ENCODE data around the gene HSF2BP. TPM values are rescaled to one million over a fixed set of nuclear protein-coding genes. Genes with fewer than 3 reads are reported as not detected.
"Not testable (repeated sequence)": the region's sequence is repeated elsewhere in the genome, so short reads cannot be mapped to it uniquely, and the experiment has no call there.

The HSF2BP gene
- total and polyA plus RNA-seq, 7 donors: 0.16 to 0.83 (median 0.46) TPM

DNA sequence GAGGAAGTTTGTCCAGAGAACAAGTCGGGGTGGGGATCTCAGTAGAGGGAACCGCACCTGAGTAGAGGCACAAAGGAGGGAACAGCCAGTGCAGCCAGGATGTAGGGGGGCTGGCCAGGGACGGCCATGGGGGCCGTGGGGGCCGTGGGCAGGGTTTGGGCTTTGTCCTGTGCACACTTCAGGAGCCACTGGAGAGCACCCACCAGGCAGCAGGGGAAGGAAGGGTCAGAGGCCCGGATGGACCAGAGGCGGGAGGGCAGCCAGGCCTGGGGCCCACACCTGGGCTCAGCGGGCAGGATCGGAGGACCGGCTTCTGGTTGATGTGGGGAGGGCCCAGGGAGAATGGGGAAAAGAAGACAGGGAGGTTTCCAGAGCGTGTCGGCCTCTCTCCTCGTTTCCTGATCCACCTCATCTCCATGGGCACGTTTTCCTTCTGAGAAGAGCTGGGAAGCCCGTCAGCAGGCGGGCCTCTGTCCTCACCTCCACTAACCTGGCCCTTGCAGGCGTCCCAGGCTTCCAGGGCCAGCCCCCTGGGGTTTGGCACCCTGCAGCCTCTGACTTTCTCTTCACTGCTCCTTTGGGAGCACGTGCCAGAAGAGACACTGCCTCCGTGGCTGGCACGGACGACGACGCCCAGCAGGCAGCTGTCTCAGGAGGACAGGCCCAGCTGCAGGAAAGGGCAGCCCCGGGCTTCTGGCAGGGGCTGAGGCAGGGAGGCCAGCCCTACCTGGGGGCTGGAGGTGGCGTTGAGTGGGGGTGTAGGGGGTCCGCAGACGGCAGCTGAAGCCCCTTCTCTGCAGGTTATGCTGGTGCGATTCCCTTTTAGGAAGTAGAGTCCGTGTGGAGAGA is 42.9 kb upstream of the HSF2BP start:
- H3K9me3 ChIP-seq: no peaks in the 10 kb centered on the region
- H3K27ac ChIP-seq: no peak overlapping the region
- no peaks in the 10 kb centered on the region for H3K36me3 ChIP-seq
- H3K27me3 ChIP-seq: peaks cover 0 to 8% (median 0%) of the 10 kb centered on the region in 3 donors
- TF ChIP-seq POLR2A (IDR thresholded peaks at IDR 0.05) (no peak), POLR2AphosphoS5 (IDR thresholded peaks at IDR 0.05) (no peak), EP300 (IDR thresholded peaks at IDR 0.05) (no peak)
- intact Hi-C loops (cut with DNase I): no loop called here
- no peak overlapping the region for H3K4me3 ChIP-seq
- WGBS, 2 donors: 74 to 80% methylated on average over 29 of the region's 29 CpGs
- H3K4me1 ChIP-seq: no peaks in the 10 kb centered on the region
- DNase-seq: no peak

DNA sequence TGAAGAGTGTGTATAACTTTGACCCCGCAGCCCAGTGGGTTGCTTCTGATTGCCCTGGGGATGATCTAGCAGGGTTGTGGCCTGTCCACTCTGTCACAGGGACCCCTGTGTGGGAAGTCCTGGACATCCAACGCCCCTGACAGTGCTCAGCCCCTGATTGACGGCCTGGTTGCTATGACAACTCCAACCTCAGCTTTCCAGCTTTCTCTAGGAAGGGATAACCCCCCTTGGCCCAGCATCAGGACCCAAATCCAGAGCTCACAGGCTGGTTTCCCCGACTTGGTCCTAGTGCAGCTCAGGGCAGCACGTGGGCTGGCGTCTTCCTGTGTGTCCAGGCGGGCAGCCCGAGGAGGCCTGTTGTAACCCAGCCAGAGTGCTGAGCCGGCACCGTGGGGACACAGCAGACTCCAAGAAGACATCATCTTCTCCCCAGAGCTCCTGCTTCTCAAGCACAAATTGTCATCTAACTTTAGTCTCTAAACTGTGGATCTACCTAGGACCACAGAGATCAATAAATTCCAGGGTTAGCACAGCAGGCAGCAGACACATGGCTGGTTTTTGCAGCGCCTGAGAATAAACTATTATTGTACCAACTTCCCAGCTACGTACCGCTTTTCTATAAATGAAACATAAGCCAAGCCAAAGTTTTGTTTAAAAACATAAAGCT is 40.8 kb upstream of the HSF2BP start:
- no peaks in the 10 kb centered on the region for H3K9me3 ChIP-seq
- H3K4me3 ChIP-seq: no peak overlapping the region
- no peaks in the 10 kb centered on the region for H3K4me1 ChIP-seq
- TF ChIP-seq POLR2A (IDR thresholded peaks at IDR 0.05) (no peak), EP300 (IDR thresholded peaks at IDR 0.05) (no peak), POLR2AphosphoS5 (IDR thresholded peaks at IDR 0.05) (no peak)
- TF ChIP-seq, protein P1, sequence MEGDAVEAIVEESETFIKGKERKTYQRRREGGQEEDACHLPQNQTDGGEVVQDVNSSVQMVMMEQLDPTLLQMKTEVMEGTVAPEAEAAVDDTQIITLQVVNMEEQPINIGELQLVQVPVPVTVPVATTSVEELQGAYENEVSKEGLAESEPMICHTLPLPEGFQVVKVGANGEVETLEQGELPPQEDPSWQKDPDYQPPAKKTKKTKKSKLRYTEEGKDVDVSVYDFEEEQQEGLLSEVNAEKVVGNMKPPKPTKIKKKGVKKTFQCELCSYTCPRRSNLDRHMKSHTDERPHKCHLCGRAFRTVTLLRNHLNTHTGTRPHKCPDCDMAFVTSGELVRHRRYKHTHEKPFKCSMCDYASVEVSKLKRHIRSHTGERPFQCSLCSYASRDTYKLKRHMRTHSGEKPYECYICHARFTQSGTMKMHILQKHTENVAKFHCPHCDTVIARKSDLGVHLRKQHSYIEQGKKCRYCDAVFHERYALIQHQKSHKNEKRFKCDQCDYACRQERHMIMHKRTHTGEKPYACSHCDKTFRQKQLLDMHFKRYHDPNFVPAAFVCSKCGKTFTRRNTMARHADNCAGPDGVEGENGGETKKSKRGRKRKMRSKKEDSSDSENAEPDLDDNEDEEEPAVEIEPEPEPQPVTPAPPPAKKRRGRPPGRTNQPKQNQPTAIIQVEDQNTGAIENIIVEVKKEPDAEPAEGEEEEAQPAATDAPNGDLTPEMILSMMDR (IDR thresholded peaks at IDR 0.05): no peak
- no peak overlapping the region for H3K27ac ChIP-seq
- H3K27me3 ChIP-seq: peaks cover 0 to 8% (median 0%) of the 10 kb centered on the region in 3 donors
- H3K36me3 ChIP-seq: peaks cover 0 to 17% (median 0%) of the 10 kb centered on the region in 4 donors
- WGBS, 2 donors: 82 to 84% methylated on average over 13 of the region's 13 CpGs
- DNase-seq: no peak
- intact Hi-C loops (cut with DNase I): no loop called here

DNA sequence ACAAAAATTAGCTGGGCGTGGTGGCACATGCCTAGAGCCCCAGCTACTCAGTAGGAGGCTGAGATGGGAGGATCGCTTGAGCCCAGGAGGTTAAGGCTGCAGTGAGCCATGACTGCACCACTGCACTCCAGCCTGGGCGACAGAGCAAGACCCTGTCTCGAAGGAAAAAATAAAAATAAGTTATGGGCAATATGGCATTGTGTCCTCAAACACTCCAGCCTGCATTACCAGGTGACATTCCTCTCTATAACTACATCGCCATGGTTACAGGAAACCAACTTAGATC is 40.1 kb upstream of the HSF2BP start:
- DNase-seq; H3K4me1 ChIP-seq; intact Hi-C loops (cut with DNase I); H3K27me3 ChIP-seq; H3K9me3 ChIP-seq; H3K4me3 ChIP-seq; H3K27ac ChIP-seq: not testable (repeated sequence)
- peaks cover 0 to 23% (median 4%) of the 10 kb centered on the region in 4 donors for H3K36me3 ChIP-seq
- WGBS, 2 donors: 83 to 96% methylated on average over 5 of the region's 5 CpGs

DNA sequence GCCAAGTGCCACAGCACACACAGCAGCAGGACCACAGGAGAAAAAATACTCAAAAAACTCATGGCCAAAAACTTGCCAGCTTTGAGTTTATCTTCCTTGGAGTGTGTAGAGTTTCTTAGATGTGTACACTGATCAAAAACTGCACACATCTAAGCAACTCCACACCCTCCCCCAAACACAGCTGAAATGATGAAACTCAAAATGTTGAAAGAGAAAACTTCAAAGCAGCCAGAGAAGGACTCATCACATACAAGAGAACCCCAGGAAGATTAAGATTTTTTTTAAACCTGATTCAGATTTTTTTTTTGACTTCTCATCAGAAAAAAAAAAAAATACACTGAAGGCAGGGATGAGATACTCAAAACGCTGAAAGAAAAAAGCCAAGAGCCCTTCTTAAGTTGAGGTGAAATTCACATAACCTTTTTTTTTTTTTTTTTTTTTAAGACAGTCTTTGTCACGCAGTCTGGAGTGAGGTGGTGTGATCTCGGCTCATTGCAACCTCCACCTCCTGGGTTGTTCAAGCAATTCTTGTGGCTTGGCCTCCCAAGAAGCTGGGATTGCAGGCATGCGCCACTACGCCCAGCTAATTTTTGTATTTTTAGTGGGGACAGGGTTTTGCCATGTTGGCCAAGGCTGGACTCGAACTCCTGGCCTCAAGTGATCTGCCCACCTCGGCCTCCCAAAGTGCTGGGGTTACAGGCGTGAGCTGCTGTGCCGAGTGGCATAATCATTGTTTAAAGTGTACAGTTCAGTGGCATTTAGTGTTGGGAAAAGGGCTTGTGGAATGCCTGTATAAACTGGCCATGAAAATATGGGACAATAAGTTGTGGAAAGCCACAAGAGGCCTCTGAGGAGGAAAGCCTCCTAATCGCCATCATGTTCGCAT is 38.7 kb upstream of the HSF2BP start:
- 87 to 89% methylated on average over 11 of the region's 11 CpGs for WGBS, 2 donors
- Histone ChIP-seq H3K27me3 (peaks cover 0 to 8% (median 0%) of the 10 kb centered on the region in 3 donors), H3K36me3 (peaks cover 7 to 38% (median 9%) of the 10 kb centered on the region in 4 donors), H3K9me3 (no peaks in the 10 kb centered on the region), H3K4me1 (no peaks in the 10 kb centered on the region), H3K4me3 (no peak overlapping the region), H3K27ac (no peak overlapping the region)
- no peak for DNase-seq
- TF ChIP-seq POLR2A (IDR thresholded peaks at IDR 0.05) (no peak), EP300 (IDR thresholded peaks at IDR 0.05) (no peak), POLR2AphosphoS5 (IDR thresholded peaks at IDR 0.05) (no peak)
- TF ChIP-seq, protein P1 (IDR thresholded peaks at IDR 0.05): no peak
- intact Hi-C loops (cut with DNase I): no loop called here

DNA sequence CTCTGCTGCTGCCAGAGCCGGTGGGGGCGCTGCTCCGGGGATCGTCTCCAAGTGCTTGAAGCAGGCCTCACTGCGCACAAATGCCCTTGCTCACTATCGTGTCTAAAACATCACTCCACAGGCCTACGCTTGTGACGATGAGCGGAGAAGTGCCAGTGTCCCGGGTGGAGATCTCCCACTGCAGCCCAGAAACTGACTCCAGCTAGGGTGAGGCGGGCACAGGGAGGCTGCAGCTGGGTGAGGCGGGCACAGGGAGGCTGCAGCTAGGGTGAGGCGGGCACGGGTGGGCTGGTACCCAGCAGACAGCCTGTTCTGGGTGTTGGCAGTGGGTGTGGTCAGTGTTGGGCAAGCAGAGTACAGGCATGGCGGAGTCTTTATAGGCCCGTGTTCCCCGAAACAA is 36.9 kb upstream of the HSF2BP start:
- intact Hi-C loops (cut with DNase I): no loop called here

More for the DNA sequence above, 36.9 kb upstream of the HSF2BP start:
- Histone ChIP-seq H3K4me3 (no peak overlapping the region), H3K4me1 (no peaks in the 10 kb centered on the region), H3K27me3 (no peaks in the 10 kb centered on the region), H3K9me3 (no peaks in the 10 kb centered on the region), H3K27ac (no peak overlapping the region), H3K36me3 (peaks cover 9 to 55% (median 16%) of the 10 kb centered on the region in 4 donors)
- DNase-seq: no peak
- WGBS, 2 donors: 76 to 85% methylated on average over 17 of the region's 17 CpGs
- TF ChIP-seq POLR2AphosphoS5 (IDR thresholded peaks at IDR 0.05) (no peak), EP300 (IDR thresholded peaks at IDR 0.05) (no peak), POLR2A (IDR thresholded peaks at IDR 0.05) (no peak)
- TF ChIP-seq, protein P1 (IDR thresholded peaks at IDR 0.05): no peak
